Measurements from ENCODE around the gene DOCK3.

GRCh38 chr3:50651445-50651844, 23.3 kb upstream of the DOCK3 start:
- TF ChIP-seq SIN3A (IDR thresholded peaks at IDR 0.05; ENCODE audit: borderline replicate concordance, insufficient read depth, low read length): no peak
- no peak for TF ChIP-seq POLR2AphosphoS5 (IDR thresholded peaks at IDR 0.05; ENCODE audit: low read depth, low read length)
- no peak for TF ChIP-seq REST (IDR thresholded peaks at IDR 0.05; ENCODE audit: insufficient read depth in 1 of 2, low read depth in 2 of 2, low read length in 2 of 2)

All from PFSK-1 (cell line).